ENCODE measurements around the gene RAPGEF2. TPM values are rescaled to one million over a fixed set of nuclear protein-coding genes. Genes with fewer than 3 reads are reported as not detected.

RAPGEF2 gene
- total and polyA plus RNA-seq, 10 of the 15 experiments (the other 5 are each of a cell fraction or from before 2014, with no cell fraction given): 0.31 to 24.0 (median 2.9) TPM

- FAIRE-seq (no peak), ATAC-seq (no peak), DNase-seq (ENCODE audit: low read depth, low spot score) (no peak)
- ChIA-PET POLR2A (no interaction called here), RAD21 (ENCODE audit: unreplicated experiment) (no interaction called here), SMC1A (ENCODE audit: uncharacterized antibody, unreplicated experiment) (interaction anchor here (2.7 kb wide), 1 partner anchor 335 kb away, joined by 8 read pairs; no protein-coding TSS in a partner anchor), CTCF (interaction anchor here (1.4 to 4.2 kb wide), 4 partner anchors 9 to 342 kb away, joined by 3 to 22 read pairs (median 12); no protein-coding TSS in a partner anchor)
- intact Hi-C loops (cut with micrococcal nuclease; ENCODE audit: unreplicated experiment) (no loop called here), in situ Hi-C loops (cut with MboI) (no loop called here)
- Histone ChIP-seq H2AFZ (ENCODE audit: control insufficient read depth, low read depth, low read length) (no peak overlapping the region), H3K9ac (ENCODE audit: control insufficient read depth, insufficient read depth, low read length) (no peak overlapping the region), H3K79me2 (ENCODE audit: control insufficient read depth, insufficient read depth, low read length) (no peaks in the 10 kb centered on the region; the same call in 1 of the 2 replicates), H3K4me2 (ENCODE audit: control insufficient read depth, insufficient read depth) (no peak overlapping the region), H3K4me1 (ENCODE audit: control insufficient read depth, insufficient read depth, low read length) (no peaks in the 10 kb centered on the region), H3K9me3 (replicated peaks; ENCODE audit: control insufficient read depth, insufficient read depth, low read length) (no peaks in the 10 kb centered on the region; the same call in 1 of the 3 replicates), H3K36me3 (ENCODE audit: control insufficient read depth in 2 of 2, insufficient read depth in 2 of 2, low read length in 1 of 2) (peaks cover 0 to 7% of the 10 kb centered on the region in 2 experiments; a peak in 2 of 4 replicates), H3K27me3 (replicated peaks in 1 of 2; ENCODE audit: control insufficient read depth in 2 of 2, insufficient read depth in 2 of 2, low read length in 1 of 2) (no peaks in the 10 kb centered on the region), H3K27ac (ENCODE audit: control insufficient read depth, insufficient read depth) (no peak overlapping the region), H4K20me1 (ENCODE audit: control insufficient read depth, insufficient read depth) (no peaks in the 10 kb centered on the region), H3K4me3 (no peak overlapping the region)
- BruUV-seq (replicated peaks): no TSS peak
- TF ChIP-seq IKZF2 (IDR thresholded peaks at IDR 0.05) (no peak), ZNF592 (IDR thresholded peaks at IDR 0.05) (no peak), ZBED1 (IDR thresholded peaks at IDR 0.05; ENCODE audit: borderline replicate concordance) (no peak), CHD2 (IDR thresholded peaks at IDR 0.05; ENCODE audit: borderline replicate concordance, low read depth, low read length) (no peak), NKRF (conservative IDR thresholded peaks at IDR 0.05) (no peak)
- 39% methylated on average over 1 of the region's 1 CpG for WGBS (ENCODE audit: insufficient coverage, insufficient replicate concordance, low lambda C conversion rate, missing lambda C conversion rate)
Observed at GRCh38 chr4:159193046-159193620, 90.3 kb downstream of the RAPGEF2 start.
